GM11168 (cell line): ENCODE results near the gene URB2.

Experiments used
- in situ Hi-C: fragments of 300-500 bp; cut with MboI; formaldehyde crosslinking; loops from one replicate; pipeline ENCODE4 v1.12.0; 2022; ENCODE audit warnings: low sequenced_read_pairs; ENCODE audit not compliant: unreplicated experiment

Gene URB2

DNA sequence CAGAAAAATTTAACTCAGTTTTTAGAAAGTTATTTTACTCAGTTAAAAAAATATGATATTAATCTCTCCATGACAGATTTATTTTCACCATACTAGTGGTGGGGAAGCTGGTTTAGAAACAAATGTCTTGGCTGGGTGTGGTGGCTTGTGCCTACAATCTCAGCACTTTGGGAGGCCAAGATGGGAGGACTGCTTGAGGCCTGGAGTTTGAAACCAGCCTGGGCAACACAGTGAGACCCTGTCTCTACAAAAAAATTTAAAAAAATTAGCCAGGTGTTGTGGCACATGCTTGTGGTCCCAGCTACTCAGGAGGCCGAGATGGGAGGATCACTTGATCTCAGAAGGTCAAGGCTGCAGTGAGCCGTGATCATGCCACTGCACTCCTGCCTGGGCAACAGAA, 17.5 kb upstream of the URB2 start:
- in situ Hi-C loops, result no loop called here

DNA sequence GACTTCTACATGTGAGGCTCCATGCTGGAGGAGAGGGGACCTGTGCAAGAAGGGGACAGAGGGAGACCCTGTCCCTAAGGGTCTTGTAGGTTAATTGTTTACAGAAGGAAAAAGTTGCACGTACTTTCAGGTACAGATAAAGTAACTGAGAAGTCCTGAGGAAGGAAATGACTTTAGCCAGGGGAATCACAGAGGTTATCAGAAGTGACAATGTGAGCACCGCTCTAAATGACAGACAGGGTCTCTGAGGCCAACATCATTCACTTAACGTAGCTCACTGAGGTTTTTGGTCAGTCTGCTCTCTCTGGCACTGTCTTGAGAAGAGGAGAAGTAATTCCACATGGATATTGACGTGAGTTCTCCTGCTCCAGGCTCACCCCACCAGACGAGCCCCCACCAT, 12.1 kb upstream of the URB2 start:
- in situ Hi-C loops, result no loop called here

DNA sequence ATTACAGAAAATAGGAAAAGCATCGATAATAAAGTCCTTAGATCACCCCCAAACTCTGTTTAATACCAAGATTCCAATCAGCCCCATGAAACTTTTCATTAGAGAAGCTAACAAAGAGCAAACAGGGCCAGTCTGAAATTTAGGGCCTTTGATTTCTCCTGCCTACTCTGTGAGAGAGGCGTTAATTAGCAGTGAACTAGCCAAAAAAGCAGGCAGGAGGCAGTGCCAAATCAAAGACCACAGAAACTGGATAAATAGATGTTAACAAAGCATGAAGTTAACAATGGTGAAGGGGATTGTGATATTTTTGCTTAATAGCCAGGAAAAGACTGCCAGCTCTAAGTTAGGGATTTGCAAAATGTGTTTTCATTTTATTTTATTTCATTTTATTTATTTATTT, 11.3 kb upstream of the URB2 start:
- in situ Hi-C loops, result no loop called here

DNA sequence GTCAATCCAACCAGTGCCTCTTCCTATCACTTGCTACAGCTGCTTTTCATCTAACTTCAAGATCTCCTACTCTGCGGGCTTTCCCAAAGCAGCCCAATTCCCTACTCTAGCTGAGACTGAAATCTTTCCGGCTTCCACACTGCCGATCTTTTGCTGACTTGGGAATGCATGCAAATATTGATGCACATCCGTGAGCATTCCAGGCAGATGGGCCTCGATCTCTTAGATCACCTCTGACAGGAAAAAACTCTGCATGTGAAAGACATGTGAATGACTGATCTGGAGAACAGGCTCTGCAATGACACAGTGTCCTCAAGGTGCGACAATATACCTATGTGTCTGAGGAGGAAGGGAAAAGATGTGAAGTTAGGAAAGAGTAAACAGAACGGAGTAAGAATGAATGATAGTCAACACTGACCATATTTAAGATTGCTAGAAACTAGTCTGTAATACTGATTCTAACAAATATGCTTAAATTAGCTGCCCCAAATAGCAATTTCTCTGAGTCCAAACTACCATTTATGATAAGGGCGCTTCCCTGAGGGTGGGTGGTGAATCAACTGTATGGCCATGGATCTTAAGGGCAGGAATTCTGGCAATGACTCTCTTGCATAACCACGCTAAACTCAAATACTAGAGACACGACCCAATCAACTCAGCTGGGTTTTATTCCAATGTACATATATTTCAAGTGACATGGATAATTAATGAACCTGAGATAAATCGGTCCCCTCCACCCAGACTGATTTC, 8.5 kb upstream of the URB2 start:
- in situ Hi-C loops, result no loop called here

DNA sequence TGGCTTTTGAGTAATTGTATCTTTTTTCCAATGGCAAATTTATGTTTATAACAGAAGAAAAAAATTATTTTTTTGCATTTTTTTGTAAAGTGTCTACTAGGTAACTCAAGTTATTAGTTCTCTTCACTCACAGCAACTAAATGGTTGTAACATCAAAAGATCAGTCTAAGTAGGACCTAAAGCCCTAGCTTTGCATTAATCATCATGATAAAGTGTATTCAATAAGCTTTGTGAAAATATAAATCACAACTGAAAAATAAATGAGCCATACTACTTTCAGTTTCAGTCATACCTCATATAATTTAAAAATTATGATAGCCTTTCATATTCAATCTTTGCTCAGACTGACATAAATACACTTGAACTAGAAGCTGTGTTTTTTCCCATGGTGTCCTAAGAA, 7.0 kb upstream of the URB2 start:
- in situ Hi-C loops, result no loop called here

DNA sequence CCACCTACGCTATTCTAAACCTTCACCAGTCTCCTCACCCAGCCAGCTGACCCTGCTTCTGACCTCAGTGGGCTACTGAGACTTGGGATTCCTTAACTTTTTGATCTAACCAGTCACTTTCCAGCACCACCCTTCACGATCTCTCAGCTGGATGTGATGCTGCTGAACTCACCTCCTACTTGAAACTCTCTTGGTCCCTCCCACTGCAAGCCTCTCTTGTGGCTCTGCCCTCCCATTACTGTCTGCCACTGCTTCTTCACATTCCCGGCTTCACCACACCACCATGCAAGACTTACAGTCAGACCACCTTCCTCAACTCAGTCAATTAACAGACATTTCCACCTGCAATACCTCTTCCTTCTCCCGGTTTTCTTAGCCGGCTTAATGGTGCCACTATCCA, 6.4 kb upstream of the URB2 start:
- in situ Hi-C loops, result loop anchor here (10.0 kb wide), 1 partner anchor 55 kb away; no protein-coding TSS in a partner anchor

DNA sequence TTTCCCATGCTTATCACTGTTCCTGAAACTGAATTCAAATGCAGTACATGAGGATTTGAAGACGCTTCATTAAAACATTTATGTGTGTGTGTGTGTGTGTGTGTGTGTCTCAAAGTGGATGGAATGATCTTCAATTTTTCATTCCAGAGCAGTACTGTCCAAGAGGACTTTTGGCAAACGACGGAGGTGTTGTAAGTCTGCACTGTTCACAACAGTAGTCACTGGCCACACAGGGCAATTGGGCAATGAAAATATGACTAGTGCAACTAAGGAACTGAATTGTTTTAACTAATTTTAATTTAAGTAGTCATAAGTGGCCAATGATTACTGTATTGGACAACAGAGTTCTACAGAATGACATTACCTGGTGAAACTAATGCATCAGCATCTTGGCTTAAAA, 5.2 kb upstream of the URB2 start:
- in situ Hi-C loops, result loop anchor here (10.0 kb wide), 1 partner anchor 56 kb away; no protein-coding TSS in a partner anchor

DNA sequence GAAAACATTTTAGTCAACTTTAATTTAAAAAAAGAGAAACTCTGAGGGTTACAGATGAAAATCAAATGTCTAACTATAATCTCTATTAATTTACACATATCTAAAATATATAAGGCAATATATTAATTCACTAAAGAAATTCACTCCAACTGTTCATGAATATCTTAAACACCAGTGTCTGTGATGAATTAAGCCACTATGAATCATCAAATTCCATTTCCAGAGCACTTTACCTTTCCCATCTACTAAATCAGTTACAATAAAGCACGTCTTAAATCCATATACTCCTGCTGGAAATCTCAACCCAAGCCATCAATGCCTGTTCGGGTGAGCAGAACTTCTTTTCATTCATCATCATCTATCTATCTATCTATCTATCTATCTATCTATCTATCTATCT, 4.4 kb upstream of the URB2 start:
- in situ Hi-C loops, result loop anchor here (10.0 kb wide), 1 partner anchor 57 kb away; no protein-coding TSS in a partner anchor

DNA sequence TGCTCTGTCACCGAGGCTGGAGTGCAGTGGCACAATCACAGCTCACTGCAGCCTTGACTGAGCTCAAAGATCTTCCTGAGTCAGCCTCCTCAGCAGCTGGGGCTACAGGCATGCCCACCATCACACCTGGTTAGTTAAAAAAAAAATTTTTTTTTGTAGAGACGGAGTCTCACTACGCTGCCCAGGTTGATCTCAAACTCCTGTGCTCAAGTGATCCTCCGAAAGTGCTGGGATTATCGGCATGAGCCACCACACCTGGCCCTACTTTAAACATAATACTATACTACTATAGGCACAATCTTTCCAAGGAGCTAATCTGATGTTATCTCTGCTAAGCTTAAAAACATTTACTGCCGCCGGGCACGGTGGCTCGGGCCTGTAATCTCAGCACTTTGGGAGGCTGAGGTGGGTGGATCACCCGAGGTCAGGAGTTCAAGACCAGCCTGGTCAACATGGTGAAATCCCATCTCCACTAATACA, 3.4 kb upstream of the URB2 start:
- in situ Hi-C loops, result loop anchor here (10.0 kb wide), 1 partner anchor 58 kb away; no protein-coding TSS in a partner anchor

DNA sequence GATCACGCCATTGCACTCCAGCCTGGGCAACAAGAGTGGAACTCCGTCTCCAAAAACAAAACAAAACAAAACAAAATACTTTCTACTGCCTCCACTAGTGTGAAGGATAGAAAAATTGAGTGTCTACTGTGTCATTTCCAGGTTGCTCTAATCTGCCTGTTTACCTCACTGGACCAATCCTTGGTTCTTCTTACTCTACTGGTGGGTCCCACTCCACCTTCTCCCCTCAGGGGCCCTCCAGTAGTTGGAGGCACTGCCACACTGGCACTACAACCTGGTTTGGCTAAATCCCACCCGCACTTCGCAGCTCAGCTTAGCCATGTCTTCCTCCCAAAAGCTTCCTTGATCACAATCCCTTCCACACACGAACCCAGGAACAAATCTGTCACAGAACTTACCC, 2.8 kb upstream of the URB2 start:
- in situ Hi-C loops, result loop anchor here (10.0 kb wide), 1 partner anchor 58 kb away; no protein-coding TSS in a partner anchor

DNA sequence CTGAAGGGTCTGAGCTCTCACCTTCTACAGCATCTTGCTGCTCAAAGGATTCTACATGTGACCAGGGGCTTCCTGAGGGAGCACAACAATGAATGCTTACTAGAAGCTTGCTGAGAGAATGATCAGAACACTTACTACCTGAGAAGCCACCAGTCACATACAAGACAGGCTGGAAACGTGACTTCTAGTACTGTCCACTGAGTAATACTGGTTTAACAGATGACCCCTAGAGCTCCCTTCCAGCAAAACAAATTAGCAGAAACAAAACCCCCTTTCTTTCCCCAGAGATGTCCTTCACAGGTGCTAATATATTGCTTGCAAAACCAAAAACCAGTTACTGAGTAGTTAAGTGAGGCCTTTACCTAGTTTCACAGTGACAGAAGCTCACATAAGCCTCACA, 2.2 kb upstream of the URB2 start:
- in situ Hi-C loops, result loop anchor here (10.0 kb wide), 1 partner anchor 59 kb away; no protein-coding TSS in a partner anchor

DNA sequence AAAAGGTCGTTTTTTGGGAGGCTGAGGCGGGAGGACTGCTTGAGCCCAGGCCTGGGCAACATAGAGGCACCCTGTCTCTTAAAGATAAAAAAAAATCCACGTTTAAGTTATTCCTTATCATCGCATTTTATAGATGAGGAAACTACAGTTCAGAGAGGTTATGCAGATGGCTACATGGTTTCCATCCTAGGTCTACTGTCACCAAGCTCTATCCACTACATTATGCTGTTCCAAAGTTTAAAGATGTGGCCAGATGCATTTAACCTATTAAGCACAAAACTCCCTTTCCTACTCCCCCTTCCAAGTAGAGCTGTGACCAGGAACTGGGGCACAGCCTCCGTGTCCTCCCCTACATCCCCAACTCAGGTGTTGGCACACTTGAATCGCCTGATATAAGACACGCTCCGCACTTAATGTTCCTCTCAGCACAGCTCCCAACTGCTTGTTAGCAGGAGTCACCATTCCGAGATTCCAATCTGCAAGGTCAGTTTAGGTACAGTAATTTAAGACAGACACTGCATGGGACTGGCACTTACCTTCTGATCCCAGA, 1.5 kb upstream of the URB2 start:
- in situ Hi-C loops, result loop anchor here (10.0 kb wide), 1 partner anchor 60 kb away; no protein-coding TSS in a partner anchor

DNA sequence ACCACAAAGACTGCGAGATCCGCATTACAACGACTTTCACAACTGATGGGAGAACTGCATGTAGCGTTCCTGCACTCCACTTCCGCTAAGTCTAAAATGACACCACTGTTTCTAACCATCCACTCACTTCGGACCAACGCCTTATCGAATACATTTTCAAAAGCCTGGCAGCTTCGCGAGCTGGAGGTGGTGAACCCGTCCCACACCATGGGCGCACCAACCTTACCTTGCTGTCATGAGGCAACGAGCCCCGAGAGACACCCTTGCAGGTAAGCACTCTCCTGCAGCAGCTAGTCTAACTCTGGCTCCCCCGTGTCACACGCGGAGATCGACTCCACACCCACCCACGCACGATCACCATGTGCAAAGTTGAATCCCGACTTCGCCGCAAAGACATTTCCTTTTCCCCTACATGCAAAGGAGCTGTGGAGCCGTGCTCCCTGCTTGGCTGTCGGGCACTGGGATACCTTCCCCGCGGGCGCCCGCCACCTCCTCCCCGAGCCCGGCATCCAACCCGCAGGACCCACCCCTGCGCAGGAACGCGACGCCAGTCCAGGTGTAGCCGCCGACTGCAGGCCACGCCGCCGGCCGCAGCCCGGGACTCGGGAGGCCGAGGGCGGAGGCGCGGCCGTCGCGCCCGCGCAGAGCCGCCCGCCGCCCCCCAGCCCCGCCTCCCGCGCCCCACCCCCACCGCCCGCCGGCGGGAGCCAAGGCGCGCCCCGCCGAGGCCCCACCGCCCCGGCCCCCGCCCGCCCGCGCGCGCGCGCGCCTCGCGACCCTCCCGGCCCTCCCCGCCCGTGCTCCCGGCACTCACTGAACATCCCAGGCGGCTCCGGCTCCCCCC, 754 bp upstream of the URB2 start:
- in situ Hi-C loops, result loop anchor here (10.0 kb wide), 1 partner anchor 60 kb away; no protein-coding TSS in a partner anchor

DNA sequence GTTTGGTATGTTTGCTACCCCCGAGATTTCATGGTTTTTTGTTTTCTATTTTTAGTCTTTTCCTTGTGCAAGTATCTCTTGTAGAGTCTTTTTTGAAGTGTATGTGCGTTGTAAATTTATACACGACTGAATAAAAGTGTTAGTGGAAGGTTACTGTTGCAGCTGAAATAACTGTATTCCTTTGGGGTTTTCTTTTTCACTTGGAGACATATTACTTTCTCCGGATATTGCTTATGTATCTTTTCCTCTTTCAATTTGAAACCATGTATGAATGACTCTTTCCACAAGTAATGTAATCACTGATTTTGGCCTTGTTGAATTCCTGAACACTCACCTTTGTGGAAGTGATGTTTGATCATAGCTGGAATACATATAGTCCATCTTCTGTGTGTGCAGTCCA, 956 bp downstream of the URB2 start:
- in situ Hi-C loops, result loop anchor here (10.0 kb wide), 1 partner anchor 62 kb away; no protein-coding TSS in a partner anchor

DNA sequence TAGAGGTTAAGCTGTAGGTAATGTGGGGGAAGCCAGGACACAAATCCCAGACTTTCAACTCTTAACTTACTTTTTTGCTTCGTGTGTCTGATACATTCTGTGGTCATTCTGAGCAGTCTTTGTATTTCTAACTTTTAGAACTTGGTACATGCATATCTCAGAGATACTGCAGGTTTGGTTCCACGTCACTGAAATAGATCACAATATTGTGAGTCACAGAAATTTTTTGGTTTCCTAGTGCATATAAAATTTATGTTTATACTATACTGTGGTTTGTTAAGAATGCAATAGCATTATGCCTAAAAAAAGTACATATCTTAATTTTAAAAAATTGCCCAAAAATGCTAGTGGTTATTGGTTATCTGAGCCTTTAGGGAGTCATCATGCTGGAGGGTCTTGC, 3.2 kb downstream of the URB2 start:
- in situ Hi-C loops, result loop anchor here (10.0 kb wide), 1 partner anchor 64 kb away; no protein-coding TSS in a partner anchor

DNA sequence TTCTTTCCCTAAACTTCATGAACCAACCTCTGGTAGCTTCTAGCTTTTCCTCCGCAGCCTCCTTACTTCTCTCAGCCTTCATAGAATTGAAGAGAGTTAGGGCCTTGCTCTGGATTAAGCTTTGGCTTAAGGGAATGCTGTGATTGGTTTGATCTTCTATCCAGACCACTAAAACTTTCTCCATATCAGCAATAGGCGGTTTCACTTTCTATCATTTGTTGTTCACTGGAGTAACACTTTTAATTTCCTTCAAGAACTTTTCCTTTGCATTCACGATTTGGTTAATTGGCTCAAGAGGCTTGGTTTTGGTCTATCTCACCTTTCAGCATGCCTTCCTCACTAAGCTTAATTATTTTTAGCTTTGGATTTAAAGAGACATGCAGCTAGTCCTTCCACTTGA, 5.1 kb downstream of the URB2 start:
- in situ Hi-C loops, result no loop called here

DNA sequence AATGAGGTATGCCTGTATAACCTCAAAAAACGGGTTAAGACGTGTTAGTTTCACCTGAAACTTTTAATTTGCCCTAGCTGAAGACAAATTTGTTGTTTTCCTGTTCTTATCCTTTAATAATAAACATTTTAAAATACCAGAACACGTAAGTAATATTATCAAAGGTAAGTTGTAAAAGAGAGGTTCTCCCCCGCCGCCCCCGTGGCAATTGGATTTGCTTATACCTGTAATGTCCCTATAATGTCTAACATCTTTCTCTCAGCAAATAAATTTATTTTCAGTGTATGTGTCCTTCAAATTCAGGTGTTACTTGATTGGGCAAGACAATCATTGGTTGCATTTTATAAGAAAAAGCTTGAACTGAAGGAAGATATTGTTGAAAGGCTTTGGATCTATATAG, 5.9 kb downstream of the URB2 start:
- in situ Hi-C loops, result no loop called here

DNA sequence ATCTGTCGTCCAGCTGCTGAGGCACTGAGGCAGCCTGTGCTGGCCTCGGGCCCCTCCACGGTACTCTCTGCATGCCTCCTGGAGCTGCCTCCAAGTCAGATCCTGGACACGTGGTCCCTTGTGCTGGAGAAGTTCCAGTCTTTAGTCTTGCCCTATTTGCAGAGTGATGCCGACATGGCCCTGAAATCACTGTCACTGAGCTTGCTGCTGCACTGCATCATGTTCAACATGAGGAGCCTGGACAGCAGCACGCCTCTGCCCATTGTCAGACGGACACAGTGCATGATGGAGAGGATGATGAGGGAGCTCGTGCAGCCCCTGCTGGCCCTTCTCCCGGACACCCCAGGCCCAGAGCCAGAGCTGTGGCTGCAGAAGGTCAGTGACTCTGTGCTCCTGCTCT, 10.0 kb downstream of the URB2 start:
- in situ Hi-C loops, result no loop called here

DNA sequence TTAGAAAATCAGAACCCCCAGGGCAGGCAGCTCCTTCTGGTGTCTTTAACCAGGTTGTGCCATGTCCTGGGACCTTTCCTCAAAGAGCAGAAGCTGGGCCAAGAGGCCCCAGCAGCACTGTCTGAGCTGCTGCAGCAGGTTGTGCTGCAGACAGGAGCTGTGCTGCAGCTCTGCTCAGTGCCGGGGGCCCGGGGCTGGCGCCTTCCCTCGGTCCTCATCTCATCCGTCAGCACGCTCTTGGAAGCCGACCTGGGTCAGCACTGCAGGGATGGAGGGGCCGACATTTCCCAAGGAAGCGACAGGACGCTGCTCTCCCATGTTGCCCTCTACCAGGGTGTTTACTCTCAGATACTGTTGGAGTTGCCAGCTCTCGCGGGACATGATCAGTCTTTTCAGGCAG, 11.7 kb downstream of the URB2 start:
- in situ Hi-C loops, result no loop called here

DNA sequence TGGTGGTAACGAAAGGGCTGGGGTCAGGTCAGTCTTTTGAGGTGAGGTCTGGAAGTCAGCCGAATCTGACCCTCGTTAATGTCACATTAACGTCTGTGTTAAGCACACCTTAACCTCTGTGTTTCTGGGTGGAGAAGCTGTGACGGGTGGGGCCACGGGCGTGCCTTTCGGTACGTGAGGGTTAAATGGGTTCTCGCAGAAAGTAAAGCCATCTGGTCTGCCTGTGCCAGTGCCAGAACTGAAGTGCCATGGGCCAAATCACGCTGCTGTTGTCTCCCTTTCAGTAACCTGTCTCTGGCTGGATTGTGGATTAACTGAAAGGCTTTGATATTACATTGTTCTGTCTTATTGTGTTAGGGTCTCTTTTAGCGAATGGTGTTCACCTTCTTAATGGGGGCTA, 14.4 kb downstream of the URB2 start:
- in situ Hi-C loops, result no loop called here

DNA sequence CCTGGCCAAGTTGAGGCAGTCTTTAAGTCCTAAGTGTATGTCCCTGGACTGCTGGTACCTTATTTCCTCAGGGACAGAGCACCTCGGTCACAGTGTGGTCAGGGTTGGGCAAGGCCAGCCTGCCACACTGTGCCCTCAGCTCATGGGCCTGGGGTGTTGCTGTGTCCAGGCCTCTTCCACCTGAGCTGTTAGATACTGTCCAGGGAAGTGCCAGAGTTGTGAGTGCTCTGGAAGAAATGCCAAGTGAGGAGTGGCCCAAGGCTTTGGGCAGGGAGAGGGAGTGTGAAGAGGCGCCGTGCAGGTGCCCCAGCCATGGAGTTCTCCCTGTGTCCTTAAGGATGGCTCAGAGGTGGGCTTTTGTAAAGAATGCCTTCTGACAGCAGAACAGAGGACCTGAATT, 15.3 kb downstream of the URB2 start:
- in situ Hi-C loops, result no loop called here
